SK-N-SH treated with all-trans-retinoic acid at 6 μM for 48 hours (cell line): ENCODE measurements around the gene OASL.

Experiments
- ATAC-seq: fragments of 200-7000 bp; cut with Tn5 transposase; 3 replicates; pipeline ENCODE4 v1.9.1; 2020; ENCODE audit warnings: mild to moderate bottlenecking, moderate library complexity
- ARNTL ChIP-seq: fragments of 450-650 bp; formaldehyde crosslinking; IDR thresholded peaks from 2 replicates; pipeline ENCODE4 v1.5.0; 2020; ENCODE audit warnings: low read depth, mild to moderate bottlenecking, moderate library complexity, borderline replicate concordance
- CREB5 ChIP-seq: fragments of 250-450 bp; sonication (Bioruptor Pico); IDR thresholded peaks from 2 replicates; pipeline ENCODE4 v1.5.1; 2020; ENCODE audit warnings: low read depth, mild to moderate bottlenecking, moderate library complexity
- CSRNP3 ChIP-seq: fragments of 250-450 bp; sonication (Bioruptor Pico); IDR thresholded peaks from 2 replicates; pipeline ENCODE4 v1.5.1; 2021; ENCODE audit warnings: mild to moderate bottlenecking, moderate library complexity
- ESRRG ChIP-seq: fragments of 250-450 bp; sonication (Bioruptor Pico); IDR thresholded peaks from 2 replicates; pipeline ENCODE4 v1.6.1; 2021; ENCODE audit warnings: mild to moderate bottlenecking
- GLIS3 ChIP-seq: fragments of 250-450 bp; sonication (Bioruptor Pico); IDR thresholded peaks from 2 replicates; pipeline ENCODE4 v1.5.0; 2020; ENCODE audit warnings: mild to moderate bottlenecking, moderate library complexity
- ISL1 ChIP-seq: fragments of 250-450 bp; sonication (Bioruptor Pico); IDR thresholded peaks from 2 replicates; pipeline ENCODE4 v2.1.2; 2022; ENCODE audit warnings: mild to moderate bottlenecking, moderate library complexity
- OSR1 ChIP-seq: fragments of 250-450 bp; sonication (Bioruptor Pico); IDR thresholded peaks from 2 replicates; pipeline ENCODE4 v1.8.0; 2022; ENCODE audit warnings: moderate library complexity, mild to moderate bottlenecking, inconsistent platforms
- PATZ1 ChIP-seq: fragments of 250-450 bp; sonication (Bioruptor Pico); IDR thresholded peaks from 2 replicates; pipeline ENCODE4 v1.8.0; 2020; ENCODE audit warnings: mild to moderate bottlenecking, moderate library complexity, borderline replicate concordance
- POU6F1 ChIP-seq: fragments of 250-450 bp; sonication (Bioruptor Pico); IDR thresholded peaks from 2 replicates; pipeline ENCODE4 v1.8.0; 2021; ENCODE audit warnings: low read depth, mild to moderate bottlenecking, moderate library complexity, borderline replicate concordance
- PPARA ChIP-seq: fragments of 250-450 bp; sonication (Bioruptor Pico); IDR thresholded peaks from 2 replicates; pipeline ENCODE4 v1.5.0; 2020; ENCODE audit warnings: mild to moderate bottlenecking, borderline replicate concordance
- RARB ChIP-seq: fragments of 250-450 bp; sonication (Bioruptor Pico); IDR thresholded peaks from 2 replicates; pipeline ENCODE4 v1.8.0; 2021; ENCODE audit warnings: mild to moderate bottlenecking, moderate library complexity
- SNAI2 ChIP-seq: fragments of 250-450 bp; sonication (Bioruptor Pico); IDR thresholded peaks from 2 replicates; pipeline ENCODE4 v1.5.0; 2020; ENCODE audit warnings: mild to moderate bottlenecking, moderate library complexity
- TCF4 ChIP-seq: fragments of 250-450 bp; sonication (Bioruptor Pico); IDR thresholded peaks from 2 replicates; pipeline ENCODE4 v1.8.0; 2021; ENCODE audit warnings: mild to moderate bottlenecking, moderate library complexity, borderline replicate concordance
- TSHZ2 ChIP-seq: fragments of 250-450 bp; sonication (Bioruptor Pico); IDR thresholded peaks from 2 replicates; pipeline ENCODE4 v1.5.0; 2020; ENCODE audit warnings: mild to moderate bottlenecking, moderate library complexity
- ZC3H10 ChIP-seq: fragments of 250-450 bp; sonication (Bioruptor Pico); IDR thresholded peaks from 2 replicates; pipeline ENCODE4 v1.5.1; 2021; ENCODE audit warnings: mild to moderate bottlenecking, moderate library complexity
- ZFP3 ChIP-seq: fragments of 250-450 bp; sonication (Bioruptor Pico); IDR thresholded peaks from 2 replicates; pipeline ENCODE4 v1.5.0; 2020; ENCODE audit warnings: mild to moderate bottlenecking, moderate library complexity
- ZFP30 ChIP-seq: fragments of 450-650 bp; formaldehyde crosslinking; IDR thresholded peaks from 2 replicates; pipeline ENCODE4 v1.5.0; 2022; ENCODE audit warnings: mild to moderate bottlenecking, moderate library complexity
- ZNF565 ChIP-seq: fragments of 450-650 bp; formaldehyde crosslinking; conservative IDR thresholded peaks from 2 replicates; pipeline ENCODE4 v1.5.0; 2020; ENCODE audit warnings: low read depth, mild to moderate bottlenecking, moderate library complexity

Gene OASL

GRCh38 chr12:121085069-121085468, 46.0 kb upstream of the OASL start:
- TF ChIP-seq CSRNP3 (CRISPR knock-in tag) (no peak), ESRRG (no peak), RARB (CRISPR knock-in tag) (no peak), ISL1 (CRISPR knock-in tag) (no peak), ZFP30 (CRISPR knock-in tag) (no peak), POU6F1 (no peak), TCF4 (CRISPR knock-in tag) (no peak), ARNTL (CRISPR knock-in tag) (no peak), ZFP3 (CRISPR knock-in tag) (no peak), ZNF565 (CRISPR knock-in tag) (no peak)
- ATAC-seq = no peak

GRCh38 chr12:121084229-121084628, 45.2 kb upstream of the OASL start:
- no peak for TF ChIP-seq POU6F1
- no peak for TF ChIP-seq CREB5
- no peak for TF ChIP-seq ZFP3 (CRISPR knock-in tag)
- no peak for TF ChIP-seq ZC3H10 (CRISPR knock-in tag)
- no peak for TF ChIP-seq ISL1 (CRISPR knock-in tag)
- TF ChIP-seq ARNTL (CRISPR knock-in tag) = no peak
- TF ChIP-seq PATZ1 = no peak
- no peak for TF ChIP-seq PPARA (CRISPR knock-in tag)
- TF ChIP-seq SNAI2 = no peak
- no peak for TF ChIP-seq GLIS3
- TF ChIP-seq ZNF565 (CRISPR knock-in tag) = no peak
- no peak for TF ChIP-seq TCF4 (CRISPR knock-in tag)
- no peak for TF ChIP-seq ESRRG
- TF ChIP-seq OSR1 = no peak
- no peak for TF ChIP-seq RARB (CRISPR knock-in tag)
- TF ChIP-seq CSRNP3 (CRISPR knock-in tag) = no peak
- no peak for TF ChIP-seq TSHZ2 (CRISPR knock-in tag)
- no peak for ATAC-seq
